Upper lobe of right lung (tissue), 1 donor: ENCODE results near the gene MUCL3. TPM values are rescaled to one million over a fixed set of nuclear protein-coding genes. Genes with fewer than 3 reads are reported as not detected.
"Not testable (repeated sequence)": the region's sequence is repeated elsewhere in the genome, so short reads cannot be mapped to it uniquely, and the experiment has no call there.

Experiments
- ATAC-seq: fragments of 200-7000 bp; cut with Tn5 transposase; one replicate; pipeline ENCODE4 v1.9.1; 2020; ENCODE audit warnings: mild to moderate bottlenecking, moderate library complexity
- DNase-seq: peaks from one replicate; pipeline ENCODE4 v3.0.0-alpha.2; 2020
- H3K27ac ChIP-seq: fragments of 200-600 bp; one replicate; pipeline ENCODE4 v1.8.0; 2022
- H3K27me3 ChIP-seq: fragments of 200-600 bp; one replicate; pipeline ENCODE4 v1.8.0; 2022; ENCODE audit warnings: mild to moderate bottlenecking
- H3K36me3 ChIP-seq: fragments of 200-600 bp; one replicate; pipeline ENCODE4 v1.8.0; 2022
- H3K4me1 ChIP-seq: fragments of 200-600 bp; one replicate; pipeline ENCODE4 v1.8.0; 2022
- H3K4me3 ChIP-seq: fragments of 200-600 bp; one replicate; pipeline ENCODE4 v1.8.0; 2022; ENCODE audit warnings: mild to moderate bottlenecking
- H3K9me3 ChIP-seq: fragments of 200-600 bp; one replicate; pipeline ENCODE4 v1.8.0; 2022
- intact Hi-C: fragments of 100-400 bp; cut with DNase I; formaldehyde crosslinking; loops from one replicate; pipeline ENCODE4 v1.11.0; 2022
- total RNA-seq: library from RNA; stranded (reverse); fragmentation: NEBNext Ultra II Directional; extraction: Animal tissue kit (Norgen Biotek cat#: 25700); gene quantifications from one replicate; pipeline ENCODE4 v1.2.1, GENCODE V29; 2021
- TF ChIP-seq, protein P1 (sequence below): fragments of 200-600 bp; IDR thresholded peaks from one replicate; pipeline ENCODE4 v1.8.0; 2022; ENCODE audit warnings: antibody characterized with exemption
- donor health status: DM: no; HTN: yes; CAD: no; lungs with severe emphysema.

Gene MUCL3
- total RNA-seq, 1 donor from 2014 or later = 4.6 TPM

GRCh38 chr6:30907758-30908591 lies 32.8 kb upstream of the MUCL3 start, which contains the start of gene GTF2H4:
Gene GTF2H4 (plus strand): TSS chr6:30908207.
- Histone ChIP-seq H3K27me3 (no peaks in the 10 kb centered on the region), H3K27ac (peak within 1 kb of the TSS; percentile 44), H3K36me3 (peaks cover 22% of the 10 kb centered on the region), H3K4me3 (peak within 1 kb of the TSS; percentile 88), H3K4me1 (peaks cover 13% of the 10 kb centered on the region), H3K9me3 (no peaks in the 10 kb centered on the region)
- intact Hi-C loops = no loop called here
- TF ChIP-seq, protein P1, sequence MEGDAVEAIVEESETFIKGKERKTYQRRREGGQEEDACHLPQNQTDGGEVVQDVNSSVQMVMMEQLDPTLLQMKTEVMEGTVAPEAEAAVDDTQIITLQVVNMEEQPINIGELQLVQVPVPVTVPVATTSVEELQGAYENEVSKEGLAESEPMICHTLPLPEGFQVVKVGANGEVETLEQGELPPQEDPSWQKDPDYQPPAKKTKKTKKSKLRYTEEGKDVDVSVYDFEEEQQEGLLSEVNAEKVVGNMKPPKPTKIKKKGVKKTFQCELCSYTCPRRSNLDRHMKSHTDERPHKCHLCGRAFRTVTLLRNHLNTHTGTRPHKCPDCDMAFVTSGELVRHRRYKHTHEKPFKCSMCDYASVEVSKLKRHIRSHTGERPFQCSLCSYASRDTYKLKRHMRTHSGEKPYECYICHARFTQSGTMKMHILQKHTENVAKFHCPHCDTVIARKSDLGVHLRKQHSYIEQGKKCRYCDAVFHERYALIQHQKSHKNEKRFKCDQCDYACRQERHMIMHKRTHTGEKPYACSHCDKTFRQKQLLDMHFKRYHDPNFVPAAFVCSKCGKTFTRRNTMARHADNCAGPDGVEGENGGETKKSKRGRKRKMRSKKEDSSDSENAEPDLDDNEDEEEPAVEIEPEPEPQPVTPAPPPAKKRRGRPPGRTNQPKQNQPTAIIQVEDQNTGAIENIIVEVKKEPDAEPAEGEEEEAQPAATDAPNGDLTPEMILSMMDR = no peak
- ATAC-seq = peak; percentile 99
- DNase-seq = peak; percentile 97

- TF ChIP-seq, protein P1 = no peak
- no peak for ATAC-seq
- H3K4me1 ChIP-seq = peaks cover 13% of the 10 kb centered on the region
- H3K27me3 ChIP-seq = no peaks in the 10 kb centered on the region
- peak overlapping the region; percentile 88 for H3K4me3 ChIP-seq
- intact Hi-C loops = no loop called here
- H3K9me3 ChIP-seq = no peaks in the 10 kb centered on the region
- DNase-seq = no peak
- peaks cover 22% of the 10 kb centered on the region for H3K36me3 ChIP-seq
- H3K27ac ChIP-seq = peak overlapping the region; percentile 20
Observed at GRCh38 chr6:30908700-30909099, 32.1 kb upstream of the MUCL3 start.

GRCh38 chr6:30910473-30910872 lies 30.3 kb upstream of the MUCL3 start:
- intact Hi-C loops = loop anchor here (10.0 kb wide), 1 partner anchor 164 kb away; no protein-coding TSS in a partner anchor
- ATAC-seq = not testable (repeated sequence)

GRCh38 chr6:30912746-30913520 lies 27.8 kb upstream of the MUCL3 start:
- H3K27ac ChIP-seq = no peak overlapping the region
- no peak overlapping the region for H3K4me3 ChIP-seq
- intact Hi-C loops = loop anchor here (10.0 kb wide), 1 partner anchor 162 kb away; no protein-coding TSS in a partner anchor
- no peaks in the 10 kb centered on the region for H3K27me3 ChIP-seq
- DNase-seq (no peak), ATAC-seq (no peak)
- peaks cover 32% of the 10 kb centered on the region for H3K36me3 ChIP-seq
- H3K4me1 ChIP-seq = peaks cover 25% of the 10 kb centered on the region
- no peaks in the 10 kb centered on the region for H3K9me3 ChIP-seq
- TF ChIP-seq, protein P1 = no peak

More at GRCh38 chr6:30910473-30910872, 30.3 kb upstream of the MUCL3 start:
- DNase-seq, H3K9me3 ChIP-seq, H3K27ac ChIP-seq, H3K4me3 ChIP-seq, H3K27me3 ChIP-seq: not testable (repeated sequence)
- peaks cover 22% of the 10 kb centered on the region for H3K4me1 ChIP-seq
- peaks cover 22% of the 10 kb centered on the region for H3K36me3 ChIP-seq

GRCh38 chr6:30913721-30914075 lies 27.1 kb upstream of the MUCL3 start:
- Histone ChIP-seq H3K4me3 (peak overlapping the region; percentile 65), H3K36me3 (peaks cover 38% of the 10 kb centered on the region), H3K27me3 (no peaks in the 10 kb centered on the region), H3K27ac (peak overlapping the region; percentile 90), H3K9me3 (no peaks in the 10 kb centered on the region), H3K4me1 (peaks cover 23% of the 10 kb centered on the region)
- intact Hi-C loops = loop anchor here (10.0 kb wide), 1 partner anchor 161 kb away; no protein-coding TSS in a partner anchor
- TF ChIP-seq, protein P1 = no peak
- no peak for ATAC-seq
- no peak for DNase-seq
